Measurements from ENCODE around the gene PIM3.
A peak's percentile ranks its signal among the peaks of the same experiment; 100 is the strongest.
"Not testable (repeated sequence)": the region's sequence is repeated elsewhere in the genome, so short reads cannot be mapped to it uniquely, and the experiment has no call there.

The PIM3 gene

GRCh38 chr22:49986325-49986724 lies 25.8 kb downstream of the PIM3 start:
- CTCF ChIA-PET: no interaction called here
- POLR2A ChIA-PET: no interaction called here
- TF ChIP-seq CTCF (IDR thresholded peaks at IDR 0.05; ENCODE audit: control extremely low read depth, extremely low read depth, low read depth, missing control alignments): no peak
- no peak for DNase-seq (ENCODE audit: extremely low spot score)

DNA sequence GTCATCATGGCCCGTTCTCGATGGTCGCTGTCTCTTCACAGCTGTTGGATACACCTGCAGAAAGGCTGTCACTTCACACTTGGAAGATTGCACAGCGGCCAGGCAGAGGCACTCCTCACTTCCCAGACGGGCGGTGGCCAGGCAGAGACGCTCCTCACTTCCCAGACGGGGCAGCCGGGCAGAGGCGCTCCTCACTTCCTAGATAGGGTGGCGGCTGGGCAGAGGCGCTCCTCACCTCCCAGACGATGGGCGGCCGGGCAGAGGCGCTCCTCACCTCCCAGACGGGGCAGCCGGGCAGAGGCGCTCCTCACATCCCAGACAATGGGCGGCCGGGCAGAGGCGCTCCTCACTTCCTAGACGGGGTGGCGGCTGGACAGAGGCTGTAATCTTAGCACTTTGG lies 29.3 kb downstream of the PIM3 start:
- CTCF ChIA-PET; DNase-seq (ENCODE audit: extremely low spot score); POLR2A ChIA-PET: not testable (repeated sequence)

GRCh38 chr22:49991167-49991566 lies 30.6 kb downstream of the PIM3 start:
- TF ChIP-seq CTCF (IDR thresholded peaks at IDR 0.05; ENCODE audit: control extremely low read depth, extremely low read depth, low read depth, missing control alignments): no peak
- DNase-seq (ENCODE audit: extremely low spot score): no peak
- CTCF ChIA-PET: interaction anchor here (0.8 kb wide), 1 partner anchor 40 kb away, joined by 3 read pairs; no protein-coding TSS in a partner anchor

GRCh38 chr22:49991907-49992533 lies 31.4 kb downstream of the PIM3 start:
- no peak for DNase-seq (ENCODE audit: extremely low spot score)
- ChIA-PET CTCF (interaction anchor here (1.0 to 4.0 kb wide), 7 partner anchors 8 to 61 kb away, joined by 3 to 31 read pairs (median 9); partner anchors contain the start of gene IL17REL), POLR2A (no interaction called here)
- no peak for TF ChIP-seq CTCF (IDR thresholded peaks at IDR 0.05; ENCODE audit: control extremely low read depth, extremely low read depth, low read depth, missing control alignments)

More at GRCh38 chr22:49991167-49991566, 30.6 kb downstream of the PIM3 start:
- POLR2A ChIA-PET: no interaction called here

GRCh38 chr22:49992921-49993648 lies 32.5 kb downstream of the PIM3 start:
- peak; percentile 93 for TF ChIP-seq CTCF (IDR thresholded peaks at IDR 0.05; ENCODE audit: control extremely low read depth, extremely low read depth, low read depth, missing control alignments)
- peak; percentile 88 for DNase-seq (ENCODE audit: extremely low spot score)
- POLR2A ChIA-PET: no interaction called here
- CTCF ChIA-PET: interaction anchor here (0.6 to 4.0 kb wide), 17 partner anchors 9 to 226 kb away, joined by 3 to 31 read pairs (median 5); partner anchors contain the start of gene IL17REL

DNA sequence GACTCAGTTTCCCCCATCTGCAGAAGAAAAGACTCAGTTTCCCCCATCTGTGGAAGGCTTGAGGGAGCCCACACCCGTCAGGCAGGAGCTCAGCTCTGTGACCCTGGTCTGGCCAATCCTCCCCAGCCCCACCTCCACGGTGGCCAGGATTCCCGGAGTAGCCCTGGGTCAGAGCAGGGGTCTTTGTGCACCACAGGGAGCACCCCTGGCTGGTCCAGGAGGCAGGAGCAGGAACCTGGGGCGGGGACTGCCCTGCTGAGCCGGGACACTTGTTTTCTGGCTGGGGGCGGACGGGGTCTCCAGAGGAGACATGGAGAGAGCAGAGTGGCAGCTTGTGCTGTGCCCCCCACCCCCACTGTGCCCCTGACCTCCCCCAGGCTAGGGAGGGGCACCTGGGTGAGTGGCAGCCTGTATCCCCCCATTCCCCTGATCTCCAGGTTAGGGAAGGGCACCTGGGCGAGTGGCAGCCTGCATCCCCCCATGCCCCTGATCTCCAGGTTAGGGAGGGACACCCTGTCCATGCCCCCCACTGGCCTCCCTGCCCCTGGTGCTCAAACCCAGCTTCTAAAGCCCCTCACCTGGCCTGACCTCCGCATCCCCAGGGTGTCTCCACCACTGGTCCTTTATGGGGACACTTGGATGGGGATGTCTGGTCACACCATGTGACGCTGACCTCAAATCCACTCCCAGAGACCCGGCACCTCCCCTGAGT lies 33.2 kb downstream of the PIM3 start:
- no peak for DNase-seq (ENCODE audit: extremely low spot score)
- POLR2A ChIA-PET: no interaction called here
- no peak for TF ChIP-seq CTCF (IDR thresholded peaks at IDR 0.05; ENCODE audit: control extremely low read depth, extremely low read depth, low read depth, missing control alignments)
- CTCF ChIA-PET: interaction anchor here (0.8 to 4.0 kb wide), 14 partner anchors 8 to 226 kb away, joined by 3 to 31 read pairs (median 6); partner anchors contain the start of gene IL17REL
